BJ (cell line): ENCODE data around the gene MVD. TPM values are rescaled to one million over a fixed set of nuclear protein-coding genes. Genes with fewer than 3 reads are reported as not detected.

Experiments used
- CTCF ChIA-PET: fragments of 350-600 bp; formaldehyde crosslinking; extraction: SDS; loops from one replicate; lab custom pipeline; 2021; ENCODE audit warnings: antibody characterized with exemption, inconsistent platforms; lab: Yijun Ruan, JAX
- POLR2A ChIA-PET: fragments of 300-600 bp; sonication (Branson Sonifier 250); formaldehyde crosslinking; extraction: SDS; loops from one replicate; lab custom pipeline; 2021; ENCODE audit warnings: antibody characterized with exemption; lab: Charles Lee
- DNase-seq: peaks from one replicate; pipeline ENCODE4 v3.0.0-alpha.2; 2011; ENCODE audit warnings: low read depth
- H3K27me3 ChIP-seq: 2 replicates; pipeline ENCODE4 v1.6.0; 2011; ENCODE audit warnings: low read length; ENCODE audit not compliant: control insufficient read depth, insufficient read depth
- H3K36me3 ChIP-seq: 2 replicates; pipeline ENCODE4 v1.5.1; 2011; ENCODE audit warnings: low read length; ENCODE audit not compliant: control insufficient read depth, insufficient read depth
- H3K4me3 ChIP-seq: 2 replicates; pipeline ENCODE4 v1.5.1; 2011; ENCODE audit warnings: low read depth, mild to moderate bottlenecking, control low read depth, low read length
- polyA plus RNA-seq: library from polyadenylated mRNA; depleted of rRNA; stranded (reverse); fragments of >200 nt; gene quantifications from 2 replicates; pipeline ENCODE4 v1.2.3, GENCODE V29; 2011
- TF ChIP-seq, protein P1 (sequence below): IDR thresholded peaks from 2 replicates; pipeline ENCODE4 v1.5.1; 2011; ENCODE audit warnings: low read depth, mild to moderate bottlenecking, control low read depth, inconsistent platforms, low read length, moderate library complexity; ENCODE audit not compliant: insufficient read depth

The MVD gene
- polyA plus RNA-seq, 1 experiment, result 17.4 TPM

DNA sequence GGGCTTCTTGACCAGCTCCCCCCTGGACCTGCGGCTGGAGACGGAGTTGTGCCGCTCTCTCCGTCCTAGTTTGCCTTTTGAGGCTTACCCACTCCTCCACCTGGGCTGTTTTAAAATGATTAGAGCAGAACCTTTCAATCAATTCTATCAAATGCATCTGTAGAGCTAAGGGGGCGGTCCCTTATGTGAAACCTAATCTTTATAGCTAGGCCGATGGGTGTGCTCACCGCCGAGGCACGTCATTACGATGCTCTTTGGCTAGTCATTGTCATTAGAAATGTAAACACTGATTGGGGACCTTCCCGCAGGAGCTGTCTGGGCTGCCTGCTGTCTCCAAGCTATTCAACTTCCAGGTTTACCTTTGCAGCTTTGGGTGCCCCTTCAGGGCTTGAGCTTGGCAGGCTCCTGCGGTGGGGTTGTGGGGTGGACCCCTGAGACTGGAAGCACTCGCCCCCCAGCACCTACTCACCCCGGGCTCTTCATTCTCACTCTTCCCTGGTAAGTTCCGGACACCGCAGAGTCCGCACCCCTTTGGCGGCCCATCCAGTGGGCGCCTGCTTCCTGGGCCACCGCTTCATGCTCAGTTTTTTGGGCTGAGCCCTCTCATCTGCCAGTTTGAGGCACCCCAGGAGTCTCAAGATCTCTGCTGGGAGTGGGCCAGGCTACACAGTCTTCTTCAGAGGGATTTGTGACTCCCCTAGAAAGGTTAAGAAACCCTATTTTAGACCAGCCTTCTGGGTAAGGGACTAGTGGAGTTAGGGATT is 45.4 kb downstream of the MVD start:
- no peak for DNase-seq
- TF ChIP-seq, protein P1, sequence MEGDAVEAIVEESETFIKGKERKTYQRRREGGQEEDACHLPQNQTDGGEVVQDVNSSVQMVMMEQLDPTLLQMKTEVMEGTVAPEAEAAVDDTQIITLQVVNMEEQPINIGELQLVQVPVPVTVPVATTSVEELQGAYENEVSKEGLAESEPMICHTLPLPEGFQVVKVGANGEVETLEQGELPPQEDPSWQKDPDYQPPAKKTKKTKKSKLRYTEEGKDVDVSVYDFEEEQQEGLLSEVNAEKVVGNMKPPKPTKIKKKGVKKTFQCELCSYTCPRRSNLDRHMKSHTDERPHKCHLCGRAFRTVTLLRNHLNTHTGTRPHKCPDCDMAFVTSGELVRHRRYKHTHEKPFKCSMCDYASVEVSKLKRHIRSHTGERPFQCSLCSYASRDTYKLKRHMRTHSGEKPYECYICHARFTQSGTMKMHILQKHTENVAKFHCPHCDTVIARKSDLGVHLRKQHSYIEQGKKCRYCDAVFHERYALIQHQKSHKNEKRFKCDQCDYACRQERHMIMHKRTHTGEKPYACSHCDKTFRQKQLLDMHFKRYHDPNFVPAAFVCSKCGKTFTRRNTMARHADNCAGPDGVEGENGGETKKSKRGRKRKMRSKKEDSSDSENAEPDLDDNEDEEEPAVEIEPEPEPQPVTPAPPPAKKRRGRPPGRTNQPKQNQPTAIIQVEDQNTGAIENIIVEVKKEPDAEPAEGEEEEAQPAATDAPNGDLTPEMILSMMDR, result no peak
- Histone ChIP-seq H3K27me3 (no peaks in the 10 kb centered on the region), H3K4me3 (no peak overlapping the region), H3K36me3 (peaks cover 11% of the 10 kb centered on the region)
- ChIA-PET POLR2A (no interaction called here), CTCF (interaction anchor here (1.1 to 1.5 kb wide), 2 partner anchors 9 to 46 kb away, joined by 3 to 4 read pairs; no protein-coding TSS in a partner anchor)

GRCh38 chr16:88616736-88617135 is 46.2 kb downstream of the MVD start:
- Histone ChIP-seq H3K4me3 (no peak overlapping the region), H3K27me3 (no peaks in the 10 kb centered on the region), H3K36me3 (peaks cover 5% of the 10 kb centered on the region; the same call in 1 of the 2 replicates)
- ChIA-PET CTCF (interaction anchor here (1.1 to 1.5 kb wide), 2 partner anchors 9 to 45 kb away, joined by 3 to 4 read pairs; no protein-coding TSS in a partner anchor), POLR2A (no interaction called here)
- no peak for DNase-seq
- TF ChIP-seq, protein P1, result no peak

GRCh38 chr16:88616320-88616719 is 46.6 kb downstream of the MVD start:
- no peak for DNase-seq
- CTCF ChIA-PET, result interaction anchor here (1.5 kb wide), 1 partner anchor 45 kb away, joined by 3 read pairs; no protein-coding TSS in a partner anchor
- POLR2A ChIA-PET, result no interaction called here

GRCh38 chr16:88614818-88615580 is 47.9 kb downstream of the MVD start:
- Histone ChIP-seq H3K4me3 (no peak overlapping the region), H3K36me3 (peaks cover 18% of the 10 kb centered on the region), H3K27me3 (no peaks in the 10 kb centered on the region)
- ChIA-PET CTCF (no interaction called here), POLR2A (no interaction called here)
- no peak for DNase-seq
- TF ChIP-seq, protein P1, result no peak

More at GRCh38 chr16:88616320-88616719, 46.6 kb downstream of the MVD start:
- TF ChIP-seq, protein P1, result no peak
- Histone ChIP-seq H3K36me3 (peaks cover 8% of the 10 kb centered on the region), H3K4me3 (no peak overlapping the region), H3K27me3 (no peaks in the 10 kb centered on the region)
